Fibroblast of skin of right biceps (primary cell): ENCODE results near the gene PPP1R1B.

Experiments
- DNase-seq: peaks from one replicate; pipeline ENCODE4 v3.0.0-alpha.2; 2013

The PPP1R1B gene

GRCh38 chr17:39635614-39636176 lies 8.9 kb downstream of the PPP1R1B start:
- no peak for DNase-seq

- no peak for DNase-seq
These were observed 9.8 kb downstream of the PPP1R1B start for GRCh38 chr17:39636587-39636926.

- peak; percentile 85 for DNase-seq
These were observed 10.4 kb downstream of the PPP1R1B start, which contains the start of gene STARD3 for GRCh38 chr17:39636927-39637736. Gene STARD3 (plus strand): TSS chr17:39637144. CDS start chr17:39653532, 16,388 bp downstream.

GRCh38 chr17:39638317-39638716 lies 11.6 kb downstream of the PPP1R1B start:
- DNase-seq, result no peak

GRCh38 chr17:39639043-39639442 lies 12.3 kb downstream of the PPP1R1B start:
- no peak for DNase-seq

GRCh38 chr17:39639566-39640458 lies 13.1 kb downstream of the PPP1R1B start:
- no peak for DNase-seq

GRCh38 chr17:39640591-39641031 lies 13.9 kb downstream of the PPP1R1B start:
- no peak for DNase-seq

GRCh38 chr17:39641097-39641496 lies 14.3 kb downstream of the PPP1R1B start:
- no peak for DNase-seq

- no peak for DNase-seq
These were observed 15.1 kb downstream of the PPP1R1B start for GRCh38 chr17:39641883-39642282.

- DNase-seq, result no peak
These were observed 15.7 kb downstream of the PPP1R1B start for GRCh38 chr17:39642291-39643074.

- peak; percentile 41 for DNase-seq
These were observed 16.5 kb downstream of the PPP1R1B start for GRCh38 chr17:39643271-39643670.

GRCh38 chr17:39647256-39647655 lies 20.5 kb downstream of the PPP1R1B start:
- DNase-seq, result no peak

- DNase-seq, result peak; percentile 67
These were observed 22.0 kb downstream of the PPP1R1B start for GRCh38 chr17:39648616-39649366.

- no peak for DNase-seq
These were observed 23.4 kb downstream of the PPP1R1B start for GRCh38 chr17:39650121-39650579.

GRCh38 chr17:39651923-39652586 lies 25.3 kb downstream of the PPP1R1B start:
- DNase-seq, result no peak

- no peak for DNase-seq
These were observed 26.0 kb downstream of the PPP1R1B start for GRCh38 chr17:39652587-39653315.

GRCh38 chr17:39653316-39653661 lies 26.5 kb downstream of the PPP1R1B start:
- no peak for DNase-seq

GRCh38 chr17:39653662-39654331 lies 27.0 kb downstream of the PPP1R1B start:
- DNase-seq, result peak; percentile 35

- no peak for DNase-seq
These were observed 28.4 kb downstream of the PPP1R1B start for GRCh38 chr17:39655105-39655504.

- no peak for DNase-seq
These were observed 31.6 kb downstream of the PPP1R1B start for GRCh38 chr17:39658346-39658745.
